HL-60 (cell line): ENCODE data around the gene NEK8.

Source experiments
- CTCF ChIP-seq: IDR thresholded peaks from one replicate; pipeline ENCODE4 v1.5.1; 2011; ENCODE audit warnings: low read length, control low read depth, inconsistent platforms; ENCODE audit not compliant: insufficient read depth
- GABPA ChIP-seq: IDR thresholded peaks from 2 replicates; pipeline ENCODE4 v1.6.1; 2012; ENCODE audit warnings: low read depth
- POLR2AphosphoS5 ChIP-seq: IDR thresholded peaks from 2 replicates; pipeline ENCODE4 v1.6.1; 2012; ENCODE audit warnings: low read depth
- REST ChIP-seq: IDR thresholded peaks from 2 replicates; pipeline ENCODE4 v1.6.1; 2012; ENCODE audit warnings: low read depth; ENCODE audit not compliant: insufficient replicate concordance
- SPI1 ChIP-seq: IDR thresholded peaks from 2 replicates; pipeline ENCODE4 v1.6.1; 2012; ENCODE audit warnings: low read depth, mild to moderate bottlenecking, borderline replicate concordance

GRCh38 chr17:28777178-28777577 is 48.6 kb downstream of the NEK8 start:
- TF ChIP-seq CTCF (no peak), POLR2AphosphoS5 (no peak), REST (no peak), GABPA (no peak), SPI1 (no peak)
